PC-9 (cell line): ENCODE measurements around the gene COX14. TPM values are rescaled to one million over a fixed set of nuclear protein-coding genes. Genes with fewer than 3 reads are reported as not detected.

Experiments
- BruUV-seq: library from RNA; stranded (reverse); fragments of 400-500 nt; replicated peaks from 2 replicates; lab custom pipeline; 2021; lab: Mats Ljungman, UMichigan
- CTCF ChIA-PET: fragments of 300-600 bp; sonication (Branson Sonifier 250); formaldehyde crosslinking; loops from one replicate; lab custom pipeline; 2022; ENCODE audit warnings: antibody characterized with exemption; lab: Charles Lee
- POLR2A ChIA-PET: fragments of 300-600 bp; sonication (Branson Sonifier 250); formaldehyde crosslinking; loops from one replicate; lab custom pipeline; 2022; ENCODE audit warnings: antibody characterized with exemption; ENCODE audit not compliant: unreplicated experiment; lab: Charles Lee
- DNase-seq, 2 experiments: peaks; one replicate each; pipeline versions ENCODE4 v3.0.0 to v3.0.0-alpha.2; 2015 to 2022; ENCODE audit warnings: mixed read lengths in 1 of 2
- H2AFZ ChIP-seq: fragments of 200-600 bp; sonication (generic); 2 replicates; pipeline ENCODE4 v1.8.1; 2017; ENCODE audit warnings: antibody characterized with exemption
- H3F3A ChIP-seq: fragments of 200-600 bp; sonication (generic); 2 replicates; pipeline ENCODE4 v1.8.1; 2017; ENCODE audit warnings: antibody characterized with exemption, mild to moderate bottlenecking, low read depth; ENCODE audit not compliant: insufficient read depth
- H3K27ac ChIP-seq: fragments of 200-600 bp; sonication (generic); 2 replicates; pipeline ENCODE4 v1.6.1; 2016; ENCODE audit warnings: mixed run types
- H3K27me3 ChIP-seq: fragments of 200-600 bp; sonication (generic); 2 replicates; pipeline ENCODE4 v1.6.1; 2016; ENCODE audit warnings: low read depth, mixed run types; ENCODE audit not compliant: insufficient read depth
- H3K36me3 ChIP-seq: fragments of 200-600 bp; sonication (generic); 2 replicates; pipeline ENCODE4 v1.6.1; 2016; ENCODE audit warnings: low read depth, mixed run types
- H3K4me1 ChIP-seq: fragments of 200-600 bp; sonication (generic); replicated peaks from 2 replicates; pipeline ENCODE4 v1.6.1; 2016; ENCODE audit warnings: mixed run types; ENCODE audit not compliant: insufficient read depth
- H3K4me2 ChIP-seq: fragments of 200-600 bp; sonication (generic); 2 replicates; pipeline ENCODE4 v1.6.1; 2017; ENCODE audit warnings: mixed run types
- H3K4me3 ChIP-seq: fragments of 200-600 bp; sonication (generic); 2 replicates; pipeline ENCODE4 v1.6.1; 2016; ENCODE audit warnings: mixed run types
- H3K79me2 ChIP-seq: fragments of 200-600 bp; sonication (generic); 2 replicates; pipeline ENCODE4 v1.6.1; 2017; ENCODE audit warnings: low read depth, mixed run types
- H3K9me2 ChIP-seq: fragments of 200-600 bp; sonication (generic); 2 replicates; pipeline ENCODE4 v1.8.1; 2017; ENCODE audit warnings: mild to moderate bottlenecking; ENCODE audit not compliant: insufficient read depth
- H3K9me3 ChIP-seq: fragments of 200-600 bp; sonication (generic); 2 replicates; pipeline ENCODE4 v1.8.1; 2016; ENCODE audit warnings: low read depth; ENCODE audit not compliant: insufficient read depth
- H4K20me1 ChIP-seq: fragments of 200-600 bp; sonication (generic); 2 replicates; pipeline ENCODE4 v1.8.1; 2017; ENCODE audit not compliant: insufficient read depth
- CTCF ChIP-seq: fragments of 200-600 bp; sonication (generic); conservative IDR thresholded peaks from 2 replicates; pipeline ENCODE4 v1.6.1; 2017; ENCODE audit warnings: mixed run types, antibody characterized with exemption, mild to moderate bottlenecking, moderate library complexity
- EZH2 ChIP-seq: fragments of 200-600 bp; sonication (generic); IDR thresholded peaks from 2 replicates; pipeline ENCODE4 v1.8.0; 2017; ENCODE audit warnings: antibody characterized with exemption, low read depth
- intact Hi-C: fragments of 100-400 bp; cut with micrococcal nuclease; formaldehyde crosslinking; loops from one replicate; pipeline ENCODE4 v1.10.0; 2022; ENCODE audit not compliant: unreplicated experiment
- total RNA-seq: library from RNA; stranded (reverse); gene quantifications from 2 replicates; pipeline ENCODE4 v1.2.3, GENCODE V29; 2021

COX14 gene
- total RNA-seq, 1 experiment from 2014 or later = 53.9 TPM

GRCh38 chr12:50162230-50162629 is 50.2 kb downstream of the COX14 start:
- intact Hi-C loops = loop anchor here (10.0 kb wide), 1 partner anchor 197 kb away; the partner anchor contains the start of gene AQP5
- H2AFZ ChIP-seq = no peak overlapping the region

GRCh38 chr12:50164963-50165362 is 52.9 kb downstream of the COX14 start:
- peaks cover 4% of the 10 kb centered on the region; the same call in 1 of the 2 replicates for H3K36me3 ChIP-seq
- H2AFZ ChIP-seq = no peak overlapping the region
- BruUV-seq = no TSS peak
- no peaks in the 10 kb centered on the region for H4K20me1 ChIP-seq
- H3K27me3 ChIP-seq = no peaks in the 10 kb centered on the region
- POLR2A ChIA-PET = no interaction called here
- peaks cover 7% of the 10 kb centered on the region; the same call in 1 of the 2 replicates for H3F3A ChIP-seq
- peaks cover 4% of the 10 kb centered on the region; the same call in 1 of the 2 replicates for H3K9me3 ChIP-seq
- no peak overlapping the region for H3K4me3 ChIP-seq
- intact Hi-C loops = loop anchor here (5.0 to 10.0 kb wide), 2 partner anchors 200 to 298 kb away; partner anchors contain the start of gene AQP5
- DNase-seq = no peak
- no peaks in the 10 kb centered on the region for H3K9me2 ChIP-seq
- TF ChIP-seq CTCF (no peak), EZH2 (no peak)
- CTCF ChIA-PET = no interaction called here
- peaks cover 17% of the 10 kb centered on the region; the same call in 1 of the 2 replicates for H3K4me1 ChIP-seq
- H3K79me2 ChIP-seq = peaks cover 26% of the 10 kb centered on the region
- H3K4me2 ChIP-seq = no peak overlapping the region
- H3K27ac ChIP-seq = no peak overlapping the region

More at GRCh38 chr12:50162230-50162629, 50.2 kb downstream of the COX14 start:
- 0 out of 2 replicates have a peak, but pooled peaks cover 12% of the 10 kb centered on the region for H3K4me1 ChIP-seq
- CTCF ChIA-PET = no interaction called here
- peaks cover 4% of the 10 kb centered on the region; the same call in 1 of the 2 replicates for H3F3A ChIP-seq
- H4K20me1 ChIP-seq = no peaks in the 10 kb centered on the region
- DNase-seq = no peak
- no peak overlapping the region for H3K4me2 ChIP-seq
- H3K36me3 ChIP-seq = peaks cover 4% of the 10 kb centered on the region; the same call in 1 of the 2 replicates
- TF ChIP-seq CTCF = no peak
- TF ChIP-seq EZH2 = no peak
- H3K9me3 ChIP-seq = no peaks in the 10 kb centered on the region
- BruUV-seq = no TSS peak
- H3K79me2 ChIP-seq = peaks cover 31% of the 10 kb centered on the region
- H3K27ac ChIP-seq = no peak overlapping the region
- no peaks in the 10 kb centered on the region for H3K9me2 ChIP-seq
- no peak overlapping the region for H3K4me3 ChIP-seq
- POLR2A ChIA-PET = no interaction called here
- no peaks in the 10 kb centered on the region for H3K27me3 ChIP-seq

DNA sequence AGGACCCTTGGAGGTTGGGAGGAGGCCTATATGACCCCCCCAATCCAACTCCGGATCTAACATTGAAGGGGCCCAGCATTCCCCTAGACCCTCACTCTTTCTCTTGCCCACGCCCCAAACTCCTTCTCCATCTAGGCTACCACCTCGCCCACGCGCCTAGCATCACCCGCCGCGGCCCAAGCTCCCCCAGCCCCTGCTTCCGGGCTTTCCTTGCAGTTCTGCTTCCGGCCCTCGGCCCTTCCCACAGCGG is 54.7 kb downstream of the COX14 start:
- intact Hi-C loops = loop anchor here (2.0 to 10.0 kb wide), 3 partner anchors 56 to 299 kb away; partner anchors contain the start of gene AQP5
- Histone ChIP-seq H3K4me1 (peaks cover 17% of the 10 kb centered on the region; the same call in 1 of the 2 replicates), H4K20me1 (no peaks in the 10 kb centered on the region), H3K79me2 (peaks cover 26% of the 10 kb centered on the region), H3K27me3 (no peaks in the 10 kb centered on the region), H3K4me3 (peak overlapping the region; percentile 100), H3K4me2 (peak overlapping the region; percentile 98), H3K27ac (no peak overlapping the region), H3K9me2 (no peaks in the 10 kb centered on the region), H2AFZ (peak overlapping the region; percentile 93), H3K36me3 (peaks cover 4% of the 10 kb centered on the region; the same call in 1 of the 2 replicates), H3F3A (0 out of 2 replicates have a peak, but pooled peaks cover 7% of the 10 kb centered on the region), H3K9me3 (peaks cover 4% of the 10 kb centered on the region; the same call in 1 of the 2 replicates)
- DNase-seq = no peak
- BruUV-seq = no TSS peak
- CTCF ChIA-PET = interaction anchor here (1.1 kb wide), 1 partner anchor 55 kb away, joined by 5 read pairs; the partner anchor contains the start of gene COX14
- POLR2A ChIA-PET = interaction anchor here (0.6 to 1.5 kb wide), 2 partner anchors 52 to 55 kb away, joined by 5 to 10 read pairs; partner anchors contain the start of gene COX14
- TF ChIP-seq EZH2 (no peak), CTCF (no peak)
